LNCAP (cell line): ENCODE results near the gene ACTN4.

Experiments
- CTCF ChIP-seq: fragments of 450-650 bp; IDR thresholded peaks from 2 replicates; pipeline ENCODE4 v1.5.1; 2017; ENCODE audit warnings: mild to moderate bottlenecking

Gene ACTN4

DNA sequence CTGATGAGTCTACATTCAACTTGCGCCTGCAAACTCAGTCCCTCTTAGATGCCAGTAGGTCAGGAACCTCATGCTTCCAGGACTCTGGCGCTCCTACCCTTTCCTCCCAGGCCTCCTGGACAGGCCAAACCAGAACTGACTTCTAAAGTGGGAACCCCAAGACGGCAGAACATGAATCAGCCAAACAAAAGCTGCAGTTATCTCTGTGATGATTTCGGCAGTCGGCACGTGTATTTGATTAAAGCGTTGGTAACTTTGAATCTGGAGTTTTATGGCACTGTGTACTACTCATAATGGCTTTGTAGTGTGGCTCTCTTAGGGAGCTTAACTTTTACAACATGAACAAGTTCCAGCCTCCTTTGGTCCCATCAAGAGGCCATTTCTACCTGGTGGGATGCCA lies 13.7 kb downstream of the ACTN4 start:
- TF ChIP-seq CTCF = no peak

DNA sequence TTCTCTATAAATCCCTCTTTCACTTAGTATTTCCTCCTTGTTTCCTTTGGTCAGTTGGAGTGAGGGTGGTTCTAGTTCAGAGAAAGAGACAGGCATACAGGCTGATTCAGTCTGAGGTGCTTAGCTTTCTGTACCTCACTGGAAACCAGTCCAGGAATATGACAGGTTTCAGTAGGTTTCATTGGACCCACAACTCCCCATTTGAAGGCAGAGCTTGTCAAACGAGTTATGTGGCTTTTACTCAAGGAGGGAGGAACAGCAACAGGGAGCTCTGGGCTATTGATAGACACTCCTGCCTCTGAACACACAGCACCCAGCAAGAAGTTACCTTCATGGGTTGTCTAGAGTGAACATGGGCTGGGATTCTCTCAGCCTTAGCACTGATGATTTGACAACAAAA lies 14.5 kb downstream of the ACTN4 start:
- TF ChIP-seq CTCF = no peak

GRCh38 chr19:38662537-38663155 lies 15.2 kb downstream of the ACTN4 start:
- TF ChIP-seq CTCF = no peak

- TF ChIP-seq CTCF = no peak
Observed at GRCh38 chr19:38663156-38663651, 15.8 kb downstream of the ACTN4 start.

DNA sequence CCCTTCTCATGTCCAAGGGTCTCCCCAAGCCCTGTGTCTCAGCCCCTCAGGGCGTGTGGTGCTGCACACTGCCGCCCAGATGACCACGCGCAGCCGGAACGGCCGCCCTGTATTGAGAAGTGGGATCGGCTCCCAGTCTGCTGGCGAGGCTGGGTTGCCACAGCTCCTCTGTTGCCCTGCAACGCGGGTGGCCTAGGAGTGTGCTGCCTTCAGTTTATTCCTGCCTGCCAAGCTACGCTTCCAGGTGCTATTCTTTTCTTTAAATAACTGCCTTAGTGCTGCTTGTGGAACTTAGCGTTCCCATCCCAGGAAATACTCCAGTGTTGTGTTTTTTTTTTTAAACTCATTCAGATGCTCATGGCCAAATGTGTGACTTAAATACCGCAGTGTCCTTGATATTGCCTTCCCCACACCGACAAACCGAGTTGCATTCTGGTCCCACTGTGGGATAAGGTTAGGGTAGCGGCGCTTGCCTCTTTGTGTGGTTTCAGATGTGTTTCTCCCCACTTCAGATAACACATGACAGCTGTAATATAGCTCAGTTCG lies 16.6 kb downstream of the ACTN4 start:
- TF ChIP-seq CTCF = no peak

- no peak for TF ChIP-seq CTCF
Observed at GRCh38 chr19:38664503-38665211, 17.2 kb downstream of the ACTN4 start.

GRCh38 chr19:38665219-38665931 lies 17.9 kb downstream of the ACTN4 start:
- TF ChIP-seq CTCF = no peak
